Measurements from ENCODE around the gene ATP2B1.

GRCh38 chr12:89673603-89674002 is 35.0 kb downstream of the ATP2B1 start:
- no peak for TF ChIP-seq CTCF (conservative IDR thresholded peaks at IDR 0.05 in 1 of 2, IDR thresholded peaks at IDR 0.05 in 1 of 2; ENCODE audit: extremely low read depth in 1 of 2, insufficient read depth in 1 of 2, low read depth in 1 of 2, low read length in 2 of 2)
- no peak for TF ChIP-seq EZH2 (IDR thresholded peaks at IDR 0.05; ENCODE audit: borderline replicate concordance, low read length)
